ENCODE data around the gene ABLIM2.

Gene ABLIM2

DNA sequence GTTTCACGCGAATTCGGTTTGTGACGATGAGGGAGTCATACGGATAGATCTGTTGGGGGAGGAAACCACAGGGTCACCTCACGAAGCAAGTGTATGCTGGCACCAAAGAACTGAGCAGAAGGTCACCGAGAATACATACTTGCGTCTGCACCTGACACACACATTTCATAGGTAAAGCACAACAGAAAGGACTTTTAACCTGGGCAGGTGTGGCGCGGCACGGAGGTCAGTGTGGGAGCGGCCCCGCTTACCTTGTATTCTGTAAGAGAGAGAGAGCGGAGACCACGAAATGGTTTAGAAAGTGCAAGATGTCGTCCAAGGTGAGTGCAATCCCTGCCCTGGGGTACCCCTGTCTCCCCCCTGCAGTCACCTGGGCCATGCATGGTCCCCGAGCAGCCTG is 175.3 kb downstream of the ABLIM2 start:
- DNase-seq (ENCODE audit: low read depth in 2 of 2), result no peak

DNA sequence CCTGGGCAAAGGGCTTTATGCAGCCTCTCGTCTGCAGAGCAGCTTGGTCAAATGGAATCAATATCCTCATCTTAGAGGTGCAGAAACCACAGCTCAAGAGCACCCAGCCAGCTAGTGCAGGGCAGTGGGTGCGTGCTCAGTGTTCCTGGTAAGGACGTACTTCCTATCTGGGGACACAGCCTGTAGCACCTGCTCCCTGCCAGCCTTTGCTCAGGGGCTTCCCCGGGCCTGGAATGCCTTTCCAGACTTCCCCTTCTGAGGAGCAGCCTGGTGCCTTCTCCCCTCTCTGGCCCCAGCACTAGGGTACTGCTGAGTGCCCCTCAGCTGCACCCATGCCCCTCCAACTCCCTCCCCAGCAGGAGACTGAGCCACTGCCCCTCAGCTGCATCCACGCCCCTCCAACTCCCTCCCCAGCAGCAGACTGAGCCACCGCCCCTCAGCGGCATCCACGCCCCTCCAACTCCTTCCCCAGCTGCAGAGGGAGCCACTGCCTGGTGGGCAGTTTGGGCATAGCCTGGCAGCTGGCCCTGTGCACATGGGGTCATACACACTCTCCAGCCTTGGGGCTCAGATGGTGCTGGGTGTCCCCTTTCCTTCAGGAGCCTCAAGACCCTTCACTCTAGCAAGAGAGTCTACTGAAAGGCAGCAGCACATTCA is 176.7 kb downstream of the ABLIM2 start:
- no peak for DNase-seq (ENCODE audit: low read depth in 2 of 2)

DNA sequence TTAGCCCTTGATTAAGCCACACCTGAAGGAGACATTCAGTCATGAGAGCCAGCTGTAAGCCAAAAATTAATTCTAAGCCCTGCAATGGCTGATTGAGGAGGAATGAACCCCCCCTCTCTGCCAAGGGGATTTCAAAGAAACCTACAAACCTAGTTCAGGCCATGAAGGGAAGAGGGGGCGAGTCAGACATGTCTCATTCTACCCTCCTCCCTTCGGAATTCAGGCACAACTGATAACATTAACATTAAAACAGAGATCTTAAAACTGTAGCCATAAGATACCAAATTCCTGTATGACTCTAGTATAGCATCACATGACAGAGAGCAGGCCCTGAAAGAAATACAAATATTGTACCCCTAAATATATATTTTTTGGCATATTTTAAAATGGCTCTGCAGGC is 178.6 kb downstream of the ABLIM2 start:
- no peak for DNase-seq (ENCODE audit: low read depth in 2 of 2)

DNA sequence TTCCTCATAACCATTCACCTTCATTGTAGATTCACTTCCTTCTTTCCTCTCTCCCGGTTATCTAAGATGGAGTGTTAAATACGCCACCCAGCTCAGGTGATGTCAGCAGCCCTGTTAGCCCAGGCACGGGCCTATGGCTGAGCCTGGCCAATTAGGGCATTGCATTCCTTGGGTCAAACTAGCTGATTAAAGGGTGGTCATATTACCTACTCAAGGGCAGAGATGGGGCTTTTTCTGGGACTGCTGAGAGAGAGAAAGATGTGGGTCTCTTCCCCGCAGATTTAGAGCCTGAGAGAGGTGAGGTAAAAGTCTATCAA is 179.0 kb downstream of the ABLIM2 start:
- DNase-seq (ENCODE audit: low read depth in 2 of 2), result no peak

DNA sequence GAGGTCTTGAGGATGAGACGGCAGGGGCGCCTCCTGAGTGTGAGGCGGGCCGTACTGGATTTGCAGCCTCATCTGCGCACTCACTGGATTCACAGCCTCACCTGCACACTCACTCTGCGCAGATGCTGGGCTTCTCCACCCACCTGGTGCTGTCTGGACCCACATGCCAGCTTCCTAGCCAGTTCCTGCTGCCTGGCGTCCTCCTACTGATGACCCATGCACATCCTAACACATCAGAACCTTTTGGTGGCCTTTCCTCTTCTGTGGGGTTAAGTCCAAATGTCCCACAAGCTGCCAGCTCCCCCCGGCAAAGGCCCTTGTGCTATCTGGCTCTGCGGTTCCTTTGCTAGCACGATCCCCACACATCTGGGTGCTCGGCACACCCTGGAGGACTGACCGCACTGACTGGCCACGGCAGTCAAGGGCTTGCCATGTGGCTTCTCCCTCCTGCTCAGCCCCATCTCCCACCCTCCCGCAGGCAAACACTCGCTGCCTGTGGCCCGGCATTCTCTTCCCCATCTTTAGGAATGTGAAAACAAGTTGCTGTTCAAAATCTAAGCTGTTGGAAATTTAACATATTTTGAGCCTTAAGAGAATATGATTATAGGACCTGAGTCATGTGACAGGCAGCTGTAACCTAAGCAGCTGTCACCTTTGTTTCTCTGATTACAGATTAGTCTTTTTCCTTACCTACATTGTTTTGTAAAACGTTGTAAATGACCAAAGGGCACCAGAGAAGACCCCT is 179.5 kb downstream of the ABLIM2 start:
- no peak for DNase-seq (ENCODE audit: low read depth in 2 of 2)

DNA sequence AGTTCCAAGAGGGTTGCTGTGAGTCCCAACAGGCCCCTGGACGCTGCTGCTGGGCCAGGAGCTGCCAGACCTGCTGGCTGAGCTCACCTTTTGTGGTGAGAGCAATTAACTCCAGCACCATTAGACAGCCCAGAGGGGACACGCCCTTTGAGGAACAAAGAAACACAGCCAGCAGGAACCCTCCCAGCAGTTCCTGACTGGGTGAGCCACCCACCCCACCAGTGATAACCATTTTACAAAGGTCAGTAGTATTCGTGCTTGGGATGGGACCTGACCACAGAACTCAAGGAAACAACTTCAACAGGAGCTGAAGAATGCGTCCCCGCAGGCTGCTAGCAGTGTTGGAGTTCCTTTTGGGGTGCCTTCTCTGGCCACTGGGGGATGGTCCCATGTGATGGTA is 180.1 kb downstream of the ABLIM2 start:
- DNase-seq (ENCODE audit: low read depth in 2 of 2), result no peak

DNA sequence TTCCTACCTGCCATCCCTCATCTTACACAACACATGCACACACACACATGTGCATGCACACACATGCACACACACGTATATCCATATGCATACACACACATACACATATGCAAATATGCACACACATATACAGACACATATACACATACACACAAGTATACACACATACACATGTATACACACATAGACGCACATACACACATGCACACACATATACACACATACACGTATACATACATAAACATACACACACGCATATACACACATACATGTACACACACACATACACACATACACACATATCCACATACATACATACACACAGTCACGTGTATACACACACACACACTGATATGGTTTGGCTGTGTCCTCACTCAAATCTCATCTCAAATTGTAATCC is 182.0 kb downstream of the ABLIM2 start:
- DNase-seq (ENCODE audit: low read depth in 2 of 2), result no peak

DNA sequence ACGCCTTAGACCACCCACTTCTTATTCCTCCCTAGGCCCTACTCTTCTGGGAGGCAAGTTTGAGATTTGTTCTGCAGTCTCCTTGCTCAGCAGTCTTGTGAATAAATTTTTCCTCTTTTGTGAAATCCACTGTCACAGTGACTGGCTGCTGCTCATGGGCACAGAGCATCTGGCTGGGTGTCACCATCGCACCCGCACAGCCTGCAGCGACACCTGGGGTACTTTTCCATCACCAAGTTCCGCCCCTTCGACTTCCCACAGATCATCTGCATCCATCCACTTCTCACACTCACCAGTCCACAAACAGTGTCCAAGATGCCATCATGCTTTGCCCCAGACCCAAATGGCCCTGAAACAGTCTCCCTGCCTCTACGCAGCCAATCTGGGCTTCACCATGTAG is 182.6 kb downstream of the ABLIM2 start:
- no peak for DNase-seq (ENCODE audit: low read depth in 2 of 2)

DNA sequence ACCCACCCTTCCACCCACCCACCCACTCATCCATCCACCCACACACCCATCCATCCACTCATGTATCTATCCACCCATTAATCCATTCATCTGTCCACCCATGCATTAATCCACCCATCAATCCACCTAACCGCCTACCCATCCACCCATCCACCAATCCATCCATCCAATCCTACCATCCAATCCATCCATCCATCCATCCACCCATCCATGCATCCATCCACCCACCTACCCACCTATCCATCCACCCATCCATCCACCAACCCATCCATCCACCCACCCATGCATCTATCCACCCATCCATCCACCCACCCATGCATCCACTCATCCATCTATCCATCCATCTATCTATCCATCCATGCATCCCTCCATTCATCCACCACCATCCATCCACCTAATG is 184.2 kb downstream of the ABLIM2 start:
- DNase-seq (ENCODE audit: low read depth in 2 of 2), result no peak

DNA sequence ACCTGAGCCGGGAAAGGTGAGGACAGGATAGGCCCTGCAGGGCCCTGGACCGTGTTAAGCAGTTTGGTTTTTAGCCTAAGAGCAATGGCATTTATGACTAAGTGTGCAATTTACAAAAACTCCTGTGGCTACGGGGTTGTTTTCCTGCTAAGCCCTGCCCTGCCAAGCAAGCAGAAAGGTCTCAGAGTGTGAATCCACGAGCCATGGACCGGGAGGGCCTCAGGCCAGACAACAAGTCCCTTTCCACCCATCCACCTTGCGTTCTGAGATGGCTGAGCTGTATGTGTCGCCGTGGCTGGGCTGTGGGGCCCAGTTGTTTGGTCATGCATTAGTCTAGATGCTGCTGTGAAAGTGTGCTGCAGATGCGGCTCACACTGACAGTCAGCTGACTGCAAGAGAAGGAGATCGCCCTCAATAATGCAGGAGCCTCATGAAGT is 185.1 kb downstream of the ABLIM2 start:
- DNase-seq (ENCODE audit: low read depth in 2 of 2), result no peak

DNA sequence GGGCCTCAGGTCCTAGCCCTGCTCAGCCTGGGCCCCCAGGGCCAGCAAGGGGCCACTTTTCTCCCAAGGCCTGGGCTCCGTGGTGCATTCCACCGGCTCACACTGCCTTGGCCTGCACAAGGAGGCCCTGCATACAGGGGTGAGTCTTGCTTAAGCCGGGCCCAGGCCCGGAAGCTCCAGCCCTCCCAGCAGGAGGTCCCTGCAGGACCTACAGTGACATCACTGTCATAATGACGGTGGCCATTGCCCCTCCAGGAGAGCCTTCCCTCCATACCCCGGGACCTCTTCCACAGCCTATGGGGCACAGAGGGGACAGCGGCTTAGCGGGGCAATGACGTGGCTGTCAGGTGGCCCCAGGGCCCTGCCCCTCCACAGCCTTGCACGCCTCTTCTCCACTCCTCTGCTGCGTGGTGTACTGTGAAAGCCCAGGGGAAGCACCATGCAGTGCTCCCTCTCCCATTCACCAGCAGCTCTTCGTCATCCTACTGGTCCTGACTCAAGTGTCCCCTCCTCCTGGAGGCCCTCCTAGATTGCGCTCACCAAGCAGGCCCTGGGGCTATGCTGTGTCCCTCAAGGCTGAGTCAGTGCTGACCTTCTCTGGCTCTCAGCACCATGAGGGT is 186.6 kb downstream of the ABLIM2 start:
- DNase-seq (ENCODE audit: low read depth in 2 of 2), result no peak

DNA sequence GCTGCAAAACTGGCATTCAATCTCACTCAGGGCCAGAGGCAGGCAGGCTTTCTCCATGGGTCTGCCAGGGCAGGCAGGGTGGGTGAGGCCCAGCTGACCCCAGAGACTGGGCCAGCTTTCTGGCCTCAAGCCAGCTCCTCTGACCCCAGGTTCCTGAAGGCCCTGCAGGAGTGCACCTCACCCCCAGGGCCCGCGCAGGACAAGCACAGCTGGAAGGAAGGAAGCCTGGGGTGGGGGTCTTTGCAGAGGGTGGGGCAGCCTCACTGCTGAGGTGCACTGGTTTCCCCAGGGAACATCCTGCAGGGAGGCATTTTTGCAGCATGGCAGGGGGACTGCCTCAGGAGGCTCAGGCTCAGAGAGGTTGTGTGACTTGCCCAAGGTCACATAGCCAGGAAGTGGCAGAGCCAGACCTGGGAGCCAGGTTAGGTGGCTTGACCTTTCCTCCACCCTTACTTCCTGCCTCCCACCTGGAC is 187.4 kb downstream of the ABLIM2 start:
- DNase-seq (ENCODE audit: low read depth in 2 of 2), result no peak

DNA sequence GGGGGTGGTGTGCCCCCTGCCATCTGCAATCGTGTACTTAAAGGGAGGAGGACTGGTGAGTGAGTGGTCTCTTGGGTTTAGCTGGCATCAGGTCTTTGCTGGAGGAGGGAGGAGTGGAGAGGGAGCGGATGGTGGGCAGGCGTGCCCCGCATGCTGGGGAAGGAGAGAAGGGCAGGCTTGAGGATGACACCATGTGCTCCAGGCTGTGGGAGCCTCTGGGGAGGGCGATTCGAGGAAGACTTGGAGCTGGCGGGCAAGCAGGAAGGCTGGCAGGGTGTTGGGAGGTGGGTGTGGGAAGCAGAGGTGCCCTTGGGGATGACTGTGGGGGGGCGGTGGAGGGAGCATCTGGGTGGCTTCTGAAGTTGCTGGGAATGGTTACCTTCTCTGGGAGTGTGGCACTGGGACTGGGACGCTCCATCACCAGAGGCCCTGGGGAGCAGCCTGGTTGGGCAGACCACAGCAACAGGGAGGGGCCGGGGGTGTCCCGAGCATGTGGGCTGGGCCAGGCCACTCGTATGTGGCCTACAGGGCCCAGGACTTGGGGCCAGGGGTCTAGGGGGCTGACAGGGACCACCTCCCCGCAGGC is 188.2 kb downstream of the ABLIM2 start:
- no peak for DNase-seq (ENCODE audit: low read depth in 2 of 2)

DNA sequence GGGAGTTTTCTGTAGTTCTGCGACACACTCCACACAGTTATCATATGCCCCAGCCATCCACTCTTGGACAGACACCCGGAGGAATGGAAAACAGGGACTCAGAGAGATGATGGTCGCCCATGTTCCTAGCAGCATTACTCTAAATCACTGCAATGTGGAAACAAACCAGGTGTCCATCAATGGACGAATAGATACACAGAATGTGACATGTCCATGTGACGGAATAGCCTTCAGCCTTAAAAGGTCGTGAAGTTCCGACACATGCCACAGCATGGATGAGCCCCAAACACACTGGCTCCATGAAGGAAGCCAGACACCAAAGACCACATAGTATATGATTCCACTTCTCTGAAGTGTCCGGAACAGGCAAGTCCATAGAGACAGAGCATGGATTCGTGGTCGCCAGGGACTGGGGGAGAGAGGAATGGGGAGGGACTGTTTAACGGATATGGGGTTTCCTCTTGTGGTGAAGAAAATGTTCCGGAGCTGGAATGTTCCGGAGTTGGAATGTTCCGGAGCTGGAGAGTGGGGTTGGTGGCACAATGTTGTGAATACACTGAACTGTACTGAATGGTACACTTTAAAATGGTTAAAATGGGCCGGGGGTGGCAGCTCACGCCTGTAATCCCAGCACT is 190.2 kb downstream of the ABLIM2 start:
- DNase-seq (ENCODE audit: low read depth in 2 of 2), result no peak

DNA sequence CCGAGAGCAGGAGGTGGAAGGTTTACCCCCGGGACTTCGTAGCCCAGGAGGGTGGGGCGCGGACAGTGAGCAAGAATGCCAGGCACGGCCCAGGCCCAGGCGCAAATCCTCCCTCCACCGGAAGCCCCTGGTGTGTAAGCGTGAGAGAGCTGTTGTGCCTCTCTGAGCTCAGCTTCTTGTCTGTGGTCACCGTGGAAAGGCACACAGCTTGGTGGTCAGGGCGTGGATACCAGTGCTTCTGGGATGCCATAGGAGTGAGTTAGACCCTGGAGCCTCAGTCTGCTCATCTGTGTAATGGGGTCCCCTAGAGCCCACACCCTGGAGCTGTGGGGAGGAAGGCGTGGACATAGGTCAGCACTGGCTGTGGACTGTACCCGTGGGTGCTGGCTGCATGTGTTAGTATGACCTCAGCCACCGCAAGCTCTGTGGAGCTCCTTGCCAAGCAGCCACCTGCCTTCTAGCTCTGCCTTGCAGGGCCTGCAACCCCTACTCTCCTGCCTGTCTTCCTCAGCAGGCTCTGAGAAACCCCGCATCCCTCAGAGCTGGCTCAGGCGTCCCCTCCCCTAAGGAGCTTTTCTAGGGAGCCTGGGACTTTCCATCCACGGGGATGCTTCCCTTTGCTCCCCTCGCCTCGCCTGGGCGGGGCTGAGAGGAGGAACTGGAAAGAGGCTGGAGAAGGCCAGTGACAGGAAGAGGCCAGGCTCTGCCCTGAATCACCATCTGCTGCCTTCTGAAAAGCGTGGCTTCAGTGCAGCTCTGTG is 190.9 kb downstream of the ABLIM2 start:
- no peak for DNase-seq (ENCODE audit: low read depth in 2 of 2)

DNA sequence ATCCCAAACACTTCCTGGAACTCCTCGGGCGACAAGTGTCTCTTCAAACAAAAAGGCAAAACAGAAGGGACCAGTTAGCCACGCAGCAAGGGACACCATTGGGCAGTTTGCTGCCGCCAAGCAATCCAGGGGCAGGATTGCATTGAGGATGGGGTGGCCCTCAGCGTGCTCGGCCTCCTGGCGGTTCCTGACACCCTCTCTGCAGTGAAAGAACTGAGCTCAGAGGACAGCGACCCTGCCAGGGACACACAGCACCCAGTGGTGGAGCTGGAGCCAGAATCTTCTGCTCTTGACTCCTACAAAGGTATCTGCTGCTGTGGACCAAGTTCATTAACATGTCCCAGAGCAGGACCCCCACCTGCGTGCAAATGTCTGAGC is 191.6 kb downstream of the ABLIM2 start:
- DNase-seq (ENCODE audit: low read depth in 2 of 2), result no peak

DNA sequence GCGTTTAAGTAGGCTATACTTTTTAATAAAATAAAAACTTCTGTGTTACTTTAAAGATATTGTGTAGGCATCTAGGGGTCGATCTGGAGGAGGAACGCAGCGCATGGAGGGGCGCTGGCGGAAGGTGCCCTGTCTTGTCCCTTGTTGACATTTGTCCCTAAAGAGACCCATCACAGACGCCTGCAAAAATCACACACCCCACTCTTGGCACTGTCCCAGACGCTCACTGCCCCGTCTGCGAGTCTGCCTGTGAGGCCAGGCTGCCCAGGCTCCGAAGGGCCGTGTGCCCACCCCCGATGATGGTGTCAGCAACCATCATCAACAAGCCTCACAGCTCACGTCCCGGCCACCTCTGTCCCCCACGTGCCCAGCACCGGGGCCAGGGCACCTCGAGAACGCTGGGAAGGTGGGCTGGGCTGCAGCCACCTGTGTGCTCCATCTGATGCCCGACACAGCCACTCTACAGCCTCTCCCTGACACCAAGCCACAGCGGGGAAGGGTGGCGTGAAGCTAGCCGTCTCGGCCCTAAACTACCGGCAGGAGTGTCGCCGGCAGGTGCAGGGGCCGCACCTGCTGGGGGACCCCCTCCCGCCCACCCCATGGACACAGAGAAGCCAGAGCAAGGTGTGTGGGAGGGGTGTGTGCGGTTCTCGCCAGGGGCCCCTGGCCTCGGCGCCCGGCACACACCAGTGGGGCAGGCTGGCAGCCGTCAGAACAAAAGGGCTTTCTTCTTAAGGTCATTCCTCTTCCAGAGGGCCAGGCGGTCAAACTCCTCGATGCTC is 192.1 kb downstream of the ABLIM2 start:
- no peak for DNase-seq (ENCODE audit: low read depth in 2 of 2)

DNA sequence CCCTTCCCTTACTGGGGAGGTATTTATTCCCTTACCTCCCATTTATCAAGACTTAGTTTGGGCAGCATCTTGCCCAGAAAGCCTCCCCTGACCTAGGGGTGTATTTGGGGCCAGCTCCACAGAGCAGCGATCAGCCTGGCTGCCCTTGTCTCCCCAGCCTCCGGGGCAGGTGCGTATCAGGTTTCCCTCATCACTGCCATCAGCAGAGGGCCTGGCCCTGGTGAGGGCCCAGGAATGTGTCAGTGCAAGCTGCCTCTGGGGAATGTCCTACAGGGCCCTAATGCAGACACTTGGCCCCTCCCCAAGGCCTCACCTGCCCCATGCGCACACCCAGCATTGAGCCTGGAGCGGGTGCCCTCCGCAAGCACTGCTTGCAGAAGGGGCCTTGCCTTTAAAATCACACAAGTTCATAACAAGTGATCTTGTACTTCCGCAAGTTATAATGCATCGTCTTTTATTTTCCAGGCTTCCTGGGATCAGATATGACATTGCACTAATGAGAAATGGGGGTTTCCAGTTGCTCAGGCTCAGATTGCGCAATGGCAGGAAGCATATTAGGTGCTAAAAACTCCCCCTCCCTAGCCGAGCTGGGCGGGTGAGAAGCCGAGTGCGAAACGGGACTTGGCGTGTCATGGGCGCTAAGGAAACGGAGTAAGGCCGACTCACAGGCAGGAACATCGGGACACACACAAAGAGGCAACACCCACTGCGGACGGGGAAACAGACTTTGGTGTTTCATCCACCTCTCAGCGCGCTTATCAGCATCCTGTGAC is 193.5 kb downstream of the ABLIM2 start:
- DNase-seq (ENCODE audit: low read depth in 2 of 2), result no peak

DNA sequence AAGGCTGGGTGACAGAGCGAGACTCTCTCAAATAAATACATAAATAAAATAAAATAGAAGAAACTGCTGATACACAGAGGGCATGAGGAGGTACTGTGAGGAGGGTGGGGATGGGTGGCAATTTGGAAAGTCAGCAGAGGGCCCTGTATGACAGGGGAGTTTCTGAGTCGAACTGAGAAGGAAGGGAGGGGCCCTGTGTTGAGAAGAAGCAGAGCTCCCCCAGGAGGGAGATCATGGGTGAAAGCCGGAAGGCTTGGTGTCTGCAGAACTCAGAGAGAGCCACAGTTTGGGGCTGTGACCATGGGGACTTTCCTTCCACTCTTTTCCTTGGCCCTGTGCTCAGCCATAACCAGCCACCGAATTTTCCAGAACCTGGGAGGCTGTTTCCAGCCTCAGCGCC is 194.2 kb downstream of the ABLIM2 start:
- no peak for DNase-seq (ENCODE audit: low read depth in 2 of 2)

DNA sequence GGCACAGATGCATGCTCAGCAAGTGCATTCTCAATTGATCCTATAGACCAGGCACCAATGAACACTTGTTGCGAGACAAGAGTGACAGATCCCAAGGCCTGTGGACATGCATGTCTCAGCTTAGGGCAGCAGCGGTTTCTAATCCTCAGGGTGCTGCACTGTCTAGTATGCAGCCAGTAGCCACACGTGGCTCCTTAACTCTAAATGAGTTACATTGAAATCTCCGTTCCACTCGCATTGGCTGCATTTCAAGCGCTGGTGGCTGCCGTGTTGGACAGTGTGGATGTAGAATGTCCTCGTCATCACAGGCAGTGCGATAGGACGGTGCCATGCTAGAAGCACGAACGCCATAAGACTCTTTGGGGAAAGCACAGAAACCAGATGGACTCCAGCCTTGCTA is 194.9 kb downstream of the ABLIM2 start:
- no peak for DNase-seq (ENCODE audit: low read depth in 2 of 2)

Data from stimulated activated CD8-positive, alpha-beta memory T cell treated with anti-CD3 and anti-CD28 coated beads, Interleukin-2, amount 100 ng/mL, for 1 hour (primary cell).